ENCODE measurements around the gene CCDC30.
"Not testable (repeated sequence)": the region's sequence is repeated elsewhere in the genome, so short reads cannot be mapped to it uniquely, and the experiment has no call there.

Gene CCDC30

DNA sequence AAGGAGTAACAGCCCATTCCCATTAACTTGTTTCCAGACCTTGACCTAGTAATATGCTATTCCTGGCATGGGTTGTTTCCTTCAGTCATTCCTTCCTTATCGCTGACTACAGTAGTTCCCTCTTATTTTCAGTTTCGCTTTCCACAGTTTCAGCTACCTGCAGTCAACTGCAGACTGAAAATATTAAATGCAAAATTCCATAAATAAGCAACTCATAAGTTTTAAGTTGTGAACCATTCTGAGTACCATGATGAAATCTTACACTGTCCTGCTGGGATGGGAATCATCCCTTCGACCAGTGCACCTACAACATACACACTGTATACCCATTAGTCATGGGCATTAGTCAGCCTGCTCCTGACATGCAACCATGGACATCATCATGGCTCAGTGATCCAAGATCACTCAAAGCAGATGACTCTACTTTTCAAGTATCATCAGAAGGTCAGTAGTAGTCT, 66.7 kb downstream of the CCDC30 start:
- no peak for DNase-seq (ENCODE audit: low read depth)

DNA sequence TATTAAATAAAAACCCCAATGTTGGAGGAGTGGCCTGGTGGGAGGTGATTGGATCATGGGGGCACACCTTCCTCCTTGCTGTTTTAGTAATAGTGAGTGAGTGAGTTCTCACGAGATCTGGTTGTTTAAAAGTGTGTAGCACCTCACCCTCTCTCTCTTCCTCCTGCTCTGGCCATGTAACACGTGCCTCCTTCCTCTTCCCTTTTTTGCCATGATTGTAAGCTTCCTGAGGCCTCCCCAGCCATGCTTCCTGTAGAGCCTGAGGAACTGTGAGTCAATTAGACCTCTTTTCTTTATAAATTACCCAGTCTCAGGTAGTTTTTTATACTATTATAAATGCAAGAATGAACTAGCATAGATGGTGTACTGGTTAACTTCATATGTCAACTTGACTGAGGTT, 68.0 kb downstream of the CCDC30 start:
- DNase-seq (ENCODE audit: low read depth) = no peak

DNA sequence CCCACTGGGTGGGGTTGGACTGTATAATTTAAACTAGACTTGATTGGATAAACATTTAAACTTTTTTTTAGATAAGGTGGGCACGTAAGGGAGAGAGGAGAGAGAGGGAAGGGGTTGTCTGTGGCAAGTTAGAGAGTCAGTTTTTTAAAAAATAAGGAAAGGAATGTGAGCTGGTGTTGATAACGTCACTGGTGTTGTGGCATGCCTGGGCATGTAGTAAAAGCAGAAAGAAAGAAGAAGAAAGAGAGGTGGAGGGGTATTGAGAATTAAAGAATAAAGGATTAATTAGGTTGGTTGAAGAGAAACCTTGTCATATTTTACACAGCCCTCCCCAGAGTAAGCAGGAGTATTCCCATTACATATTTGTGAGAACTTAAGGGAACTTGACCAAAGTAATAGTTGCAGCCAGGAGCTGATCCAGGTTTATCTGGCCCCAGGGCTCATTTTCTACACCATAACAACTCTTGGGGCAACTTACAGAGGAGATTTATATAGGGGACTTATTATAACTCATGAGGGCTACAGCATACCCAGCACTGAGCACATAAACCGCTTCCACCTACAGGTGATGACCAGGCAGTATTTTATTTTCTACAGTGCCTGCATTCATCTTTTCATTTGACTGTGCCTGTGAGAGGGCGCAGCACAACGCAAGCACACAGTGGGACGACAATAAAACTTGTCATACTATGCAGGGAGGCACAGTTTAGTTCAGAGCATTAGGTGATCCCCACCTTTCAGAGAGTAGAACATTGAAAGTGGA, 70.2 kb downstream of the CCDC30 start:
- DNase-seq (ENCODE audit: low read depth) = no peak

DNA sequence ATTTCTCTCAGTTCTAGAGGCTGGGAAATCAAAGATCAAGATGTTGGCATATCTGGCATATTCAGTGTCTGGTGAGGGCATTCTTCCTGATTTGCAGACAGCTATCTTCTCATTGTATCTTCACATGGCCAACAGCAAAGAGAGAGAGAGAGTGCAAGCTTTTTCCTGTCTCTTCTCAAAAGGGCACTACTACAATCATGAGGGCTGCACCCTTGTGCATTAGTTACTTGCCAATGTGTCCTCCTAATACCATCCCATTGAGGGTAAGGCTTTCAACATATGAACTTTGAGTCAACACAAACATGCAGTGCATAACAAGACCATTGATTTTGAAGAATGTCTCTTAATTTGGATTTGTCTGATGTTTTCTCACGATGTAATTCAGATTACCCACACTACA, 78.0 kb downstream of the CCDC30 start:
- no peak for DNase-seq (ENCODE audit: low read depth)

DNA sequence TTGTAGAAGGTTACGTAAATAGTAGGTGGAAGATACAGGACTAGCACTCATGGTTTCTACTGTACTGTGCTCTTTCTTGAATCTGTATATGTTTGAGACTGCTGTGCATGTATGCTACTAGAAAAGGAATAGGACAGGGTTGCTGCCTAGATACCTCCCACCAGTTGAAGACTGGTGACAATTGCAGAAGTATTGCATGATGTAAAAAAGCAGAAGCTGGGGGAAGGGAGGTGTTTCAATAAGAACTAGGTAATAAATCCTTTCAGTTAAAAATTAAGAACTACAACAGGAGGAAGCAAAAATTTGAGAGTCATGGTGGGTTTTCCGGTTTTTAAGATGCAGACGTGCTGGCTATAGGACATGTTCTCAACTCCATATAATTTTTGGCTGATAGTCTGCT, 88.1 kb downstream of the CCDC30 start:
- DNase-seq (ENCODE audit: low read depth) = no peak

DNA sequence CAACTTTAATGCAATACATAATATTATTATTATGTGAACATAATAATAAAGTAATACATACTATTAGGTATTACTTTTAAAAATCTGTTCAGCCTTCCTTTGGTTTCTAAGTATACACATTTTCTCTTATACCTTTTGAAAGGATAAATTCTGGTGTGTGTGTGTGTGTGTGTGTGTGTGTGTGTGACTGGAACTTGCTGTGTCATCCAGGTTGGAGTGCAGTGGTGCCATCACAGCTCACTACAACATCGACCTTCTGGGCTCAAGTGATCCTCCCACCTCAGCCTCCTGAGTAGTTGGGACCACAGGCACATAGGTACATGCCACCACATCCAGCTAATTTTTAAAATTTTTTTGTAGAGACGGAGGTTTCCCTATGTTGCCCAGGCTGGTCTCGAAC, 88.5 kb downstream of the CCDC30 start:
- DNase-seq (ENCODE audit: low read depth) = no peak

DNA sequence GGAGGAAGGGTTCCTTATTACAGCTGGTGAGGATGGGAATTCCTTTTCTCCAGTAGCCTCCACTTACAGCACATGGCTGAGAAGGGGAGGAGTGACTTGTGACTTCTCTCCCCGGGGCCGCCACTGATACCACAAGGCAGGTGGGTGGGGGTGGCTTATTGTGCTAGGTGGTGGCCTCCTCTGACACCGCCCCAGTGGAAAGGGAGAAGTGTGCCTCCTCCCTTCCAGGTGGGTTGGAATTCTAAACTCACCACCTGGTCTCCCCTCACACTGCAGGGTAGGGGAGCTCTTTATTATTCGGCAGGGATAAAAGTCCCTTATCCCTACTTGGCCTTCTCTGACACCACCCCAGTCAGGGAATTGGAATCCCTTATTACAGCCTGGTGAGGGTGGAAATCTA, 89.5 kb downstream of the CCDC30 start:
- no peak for DNase-seq (ENCODE audit: low read depth)

DNA sequence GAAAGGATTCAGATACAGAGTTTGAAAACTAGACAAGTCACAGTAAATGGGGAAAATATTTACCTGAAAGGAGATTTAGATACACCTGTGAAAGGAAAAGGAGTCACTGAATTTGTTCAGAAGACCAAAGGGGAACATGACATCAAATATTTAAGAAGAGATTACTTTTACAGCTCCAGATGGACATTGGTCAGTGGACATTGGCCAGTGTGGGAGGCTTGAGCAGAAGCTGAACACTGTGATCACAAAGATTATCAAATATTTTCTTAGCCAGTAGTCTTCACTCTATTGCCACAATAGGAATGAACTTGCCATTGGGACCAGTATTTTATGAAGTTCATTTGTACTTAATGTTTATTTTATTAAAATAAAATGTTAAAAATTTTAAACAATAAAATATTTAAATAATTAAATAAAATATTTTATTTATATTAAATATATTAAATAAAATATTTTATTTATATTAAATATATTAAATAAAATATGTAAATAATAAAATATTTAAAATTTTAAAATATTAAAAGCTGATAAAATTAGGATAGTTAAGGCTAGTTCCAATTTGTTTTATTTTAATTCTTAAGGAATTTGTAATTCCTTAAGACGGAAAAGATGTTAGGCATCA, 94.3 kb downstream of the CCDC30 start:
- no peak for DNase-seq (ENCODE audit: low read depth)

DNA sequence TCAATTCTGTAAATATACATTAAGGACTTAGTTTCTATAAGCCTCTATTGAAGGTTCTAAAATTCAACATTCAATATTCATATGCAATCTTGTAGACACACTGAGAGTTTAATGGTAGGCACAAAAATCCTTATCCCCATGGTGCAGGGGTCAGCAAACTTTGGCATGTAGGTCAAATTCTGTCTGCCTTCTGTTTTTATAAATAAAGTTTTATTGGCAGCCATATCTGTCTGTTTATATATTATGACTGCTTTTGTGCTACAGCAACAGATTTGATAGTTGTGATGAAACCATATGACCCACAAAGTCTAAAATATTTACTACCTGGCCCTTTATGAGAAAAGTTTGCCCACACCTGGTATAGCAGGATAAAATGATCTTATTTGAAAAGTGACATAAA, 104.0 kb downstream of the CCDC30 start:
- DNase-seq (ENCODE audit: low read depth) = no peak

DNA sequence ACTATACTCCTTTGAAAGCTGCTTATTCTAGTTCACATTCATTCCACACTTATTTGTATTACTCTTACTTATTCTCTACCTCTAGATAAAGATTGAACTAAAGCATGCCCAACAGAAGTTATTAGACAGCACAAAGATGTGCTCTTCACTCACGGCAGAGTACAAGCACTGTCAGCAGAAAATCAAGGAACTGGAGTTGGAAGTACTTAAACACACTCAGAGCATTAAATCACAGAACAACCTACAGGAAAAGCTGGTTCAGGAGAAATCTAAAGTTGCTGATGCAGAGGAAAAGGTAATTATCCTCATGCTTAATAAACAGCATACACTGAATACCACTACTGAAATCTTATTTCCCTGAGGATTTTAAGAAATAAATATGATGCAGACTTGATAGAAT, 113.8 kb downstream of the CCDC30 start:
- no peak for DNase-seq (ENCODE audit: low read depth)

DNA sequence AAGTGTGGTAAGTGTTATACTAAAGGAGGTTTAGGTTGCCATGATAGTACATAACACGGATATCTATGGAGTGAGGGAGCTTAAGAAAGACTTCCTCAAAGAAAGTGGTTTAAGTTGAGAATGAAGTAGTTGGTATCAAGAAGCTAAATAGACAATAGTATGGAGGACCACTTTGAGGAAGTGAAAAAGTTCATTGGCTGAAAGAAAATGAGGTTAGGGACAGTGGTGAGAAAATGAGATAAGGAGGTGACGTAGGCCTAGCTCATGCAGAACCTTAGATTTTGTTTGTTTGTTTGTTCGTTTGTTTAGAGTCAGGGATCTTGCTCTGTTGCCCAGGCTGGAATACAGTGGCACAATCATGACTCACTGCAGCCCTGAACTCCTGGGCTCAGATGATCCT, 122.9 kb downstream of the CCDC30 start:
- DNase-seq (ENCODE audit: low read depth) = no peak

DNA sequence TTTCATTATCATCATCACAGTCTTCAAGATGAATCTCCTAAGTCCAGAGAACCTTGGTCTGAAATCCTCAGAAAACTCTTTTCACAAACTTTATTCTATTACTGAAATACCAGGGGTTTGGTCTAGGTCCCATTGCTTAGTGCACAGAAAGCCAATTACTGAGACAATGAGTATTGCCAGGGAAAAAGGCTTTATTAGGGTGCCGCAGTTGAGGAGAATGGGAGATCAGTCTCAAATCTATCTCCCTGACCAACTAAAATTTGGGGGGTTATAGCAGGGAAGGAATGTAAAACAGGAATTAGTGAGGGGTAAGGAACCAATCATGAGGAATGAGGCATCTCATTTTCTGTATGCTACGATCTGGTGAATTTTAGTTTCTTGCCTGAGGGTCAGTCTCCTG, 124.7 kb downstream of the CCDC30 start:
- DNase-seq (ENCODE audit: low read depth) = no peak

DNA sequence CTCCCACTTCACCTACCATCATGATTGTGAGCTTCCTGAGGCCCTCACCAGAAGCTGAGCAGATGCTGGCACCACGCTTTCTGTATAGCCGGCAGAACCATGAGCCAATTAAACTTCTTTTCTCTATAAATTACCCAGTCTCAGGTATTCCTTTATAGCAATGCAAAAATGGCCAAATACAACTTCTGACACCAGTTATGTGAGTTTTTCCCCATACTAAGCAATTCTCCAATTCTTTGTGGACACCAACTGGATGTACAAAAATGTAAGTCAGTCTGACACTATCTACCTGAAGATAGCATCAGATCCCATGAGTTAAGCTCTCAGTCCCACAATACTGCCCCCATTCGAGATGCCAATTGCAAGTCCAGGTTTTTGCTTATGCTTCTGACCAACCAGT, 129.7 kb downstream of the CCDC30 start:
- DNase-seq (ENCODE audit: low read depth) = no peak

DNA sequence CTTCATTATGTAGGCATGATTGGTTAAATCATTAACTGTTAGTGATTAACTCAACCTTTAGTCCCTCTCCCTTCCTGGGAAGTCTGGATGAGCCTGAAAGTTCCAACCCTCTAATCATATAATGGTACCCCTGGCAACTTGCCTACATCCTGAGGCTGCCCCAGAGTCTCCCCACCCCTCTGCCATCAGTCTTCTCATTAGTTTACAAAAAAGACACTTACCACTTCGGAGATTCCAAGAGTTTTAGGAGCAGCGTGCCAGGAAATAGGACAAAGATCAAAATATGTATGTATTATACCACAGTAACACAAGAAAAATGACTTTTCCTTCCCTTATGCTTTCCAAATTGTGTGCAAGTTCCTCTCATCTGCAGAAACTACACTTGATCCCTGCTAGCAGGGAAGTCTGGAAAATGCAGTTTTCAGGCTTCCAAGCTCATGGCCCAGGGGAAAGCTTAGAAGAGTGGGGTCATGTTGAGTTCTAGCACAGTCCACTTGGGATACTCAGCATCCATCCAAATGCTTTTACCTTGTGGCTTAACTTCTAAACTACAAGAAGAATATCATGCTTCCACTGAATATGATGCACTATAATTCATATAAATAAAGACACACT, 130.5 kb downstream of the CCDC30 start:
- no peak for DNase-seq (ENCODE audit: low read depth)

DNA sequence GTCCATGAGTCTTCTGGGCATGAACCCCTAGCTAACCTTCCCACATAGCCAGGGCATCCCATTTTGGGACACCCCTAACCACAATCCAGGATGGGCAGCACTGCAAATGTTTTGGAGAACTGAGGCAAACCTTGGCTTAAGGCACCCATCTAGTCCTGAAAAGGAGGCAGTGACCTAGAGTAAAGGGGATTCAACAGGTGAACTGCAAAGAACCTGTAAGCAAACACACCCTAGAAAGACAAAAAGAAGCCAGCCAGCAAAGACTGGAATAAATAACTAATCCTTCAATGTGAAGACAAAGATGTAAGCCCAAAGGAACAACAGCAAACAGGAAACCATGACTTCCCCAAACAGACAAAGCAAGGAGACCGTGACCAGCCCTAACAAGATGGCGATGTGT, 138.4 kb downstream of the CCDC30 start:
- DNase-seq (ENCODE audit: low read depth) = no peak

DNA sequence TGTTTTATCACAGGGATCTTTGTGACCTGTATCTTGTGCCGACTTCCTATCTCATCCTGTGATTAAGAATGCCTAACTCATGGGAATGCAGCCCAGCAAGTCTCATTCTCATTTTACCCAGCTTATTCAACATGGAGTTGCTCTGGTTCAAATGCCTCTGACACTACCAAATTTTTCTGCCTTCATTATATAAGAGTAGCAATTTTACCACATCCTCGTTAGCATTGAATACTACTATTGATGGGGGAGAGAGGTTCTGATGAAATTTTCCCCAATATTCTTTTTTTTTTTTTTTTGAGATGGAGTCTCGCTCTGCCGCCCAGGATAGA, 150.7 kb downstream of the CCDC30 start:
- no peak for DNase-seq (ENCODE audit: low read depth)

DNA sequence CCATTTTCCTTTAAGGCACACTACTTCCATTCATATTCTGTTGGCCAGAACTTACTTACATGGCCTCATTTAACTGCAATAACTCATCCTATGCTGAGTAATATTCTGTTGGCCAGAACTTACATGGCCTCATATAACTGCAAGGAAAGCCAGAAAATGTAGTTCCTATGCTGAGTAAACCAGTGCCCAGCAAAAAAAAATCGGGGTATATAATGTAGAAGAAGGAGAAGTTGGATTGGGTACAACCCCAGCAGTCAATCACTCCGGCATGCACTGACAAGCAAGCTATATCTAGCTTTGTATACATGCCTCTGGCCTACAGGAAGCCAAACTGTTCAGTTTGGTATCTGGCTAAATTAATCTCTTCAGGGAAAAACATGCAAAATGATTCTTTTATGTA, 155.8 kb downstream of the CCDC30 start:
- DNase-seq (ENCODE audit: low read depth) = no peak

DNA sequence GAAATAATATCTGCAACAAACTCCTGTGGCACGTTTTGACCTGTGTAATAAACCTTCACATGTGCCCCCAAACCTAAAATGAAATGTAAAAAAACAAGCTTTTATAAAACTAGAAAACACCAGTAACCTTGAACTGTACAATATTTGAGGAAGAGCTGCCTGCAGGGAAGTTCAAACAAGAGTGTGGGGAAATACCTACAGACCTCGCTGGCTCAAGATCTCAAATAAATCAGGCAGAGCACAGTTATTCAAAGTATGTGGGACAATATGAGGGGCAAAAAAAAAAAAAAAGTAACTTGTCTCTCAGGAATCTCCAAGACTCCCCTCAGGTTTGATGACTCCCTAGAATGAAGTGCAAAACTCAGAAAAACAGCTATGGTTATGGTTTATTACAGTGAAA, 157.2 kb downstream of the CCDC30 start:
- no peak for DNase-seq (ENCODE audit: low read depth)

DNA sequence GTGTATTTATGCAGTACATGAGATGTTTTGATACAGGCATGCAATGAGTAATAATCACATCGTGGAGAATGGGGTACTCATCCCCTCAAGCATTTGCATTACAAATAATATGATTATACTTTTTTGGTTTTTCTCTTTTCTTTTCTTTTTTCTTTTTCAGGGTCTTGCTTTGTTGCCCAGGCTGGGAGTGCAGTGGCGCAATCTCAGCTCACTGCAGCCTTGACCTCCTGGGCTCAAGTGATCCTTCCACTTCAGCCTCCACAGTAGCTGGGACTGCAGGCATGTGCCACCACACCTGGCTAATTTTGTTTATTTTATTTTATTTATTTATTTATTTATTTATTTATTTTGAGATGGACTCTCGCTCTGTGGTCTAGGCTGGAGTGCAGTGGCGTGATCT, 158.1 kb downstream of the CCDC30 start:
- not testable (repeated sequence) for DNase-seq (ENCODE audit: low read depth)

DNA sequence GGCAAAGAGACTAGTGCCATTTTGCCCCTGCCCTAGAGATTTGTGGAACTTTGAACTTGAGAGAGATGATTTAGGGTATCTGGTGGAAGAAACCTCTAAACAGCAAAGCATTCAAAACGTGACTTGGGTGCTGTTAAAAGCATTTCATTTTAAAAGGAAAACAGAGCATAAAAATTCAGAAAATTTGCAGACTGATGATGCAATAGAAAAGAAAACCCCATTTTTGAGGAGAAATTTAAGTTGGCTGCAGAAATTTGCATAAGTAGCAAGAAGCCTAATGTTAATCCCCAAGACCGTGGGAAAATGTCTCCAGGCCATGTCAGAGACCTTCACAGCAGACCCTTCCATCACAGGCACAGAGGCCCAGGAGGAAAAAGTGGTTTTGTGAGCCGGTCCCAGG, 164.1 kb downstream of the CCDC30 start:
- DNase-seq (ENCODE audit: low read depth) = not testable (repeated sequence)

DNA sequence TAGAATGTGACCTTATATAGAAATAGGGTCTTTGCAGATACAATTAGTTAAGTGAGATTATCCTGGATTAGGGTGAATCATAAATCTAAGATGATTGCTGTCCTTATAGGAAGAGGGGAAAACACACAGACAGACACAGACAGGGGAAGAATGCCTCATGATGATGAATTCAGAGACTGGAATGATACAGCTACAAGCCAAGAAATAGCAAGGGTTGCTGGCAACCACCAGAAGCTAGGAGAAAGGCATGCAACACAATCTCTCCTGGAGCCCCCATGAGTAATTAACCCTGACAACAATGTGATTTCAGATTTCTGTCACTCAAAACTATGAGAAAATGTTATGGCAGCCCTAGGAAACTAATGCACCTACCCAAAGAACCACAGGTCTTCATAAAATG, 176.0 kb downstream of the CCDC30 start:
- no peak for DNase-seq (ENCODE audit: low read depth)

DNA sequence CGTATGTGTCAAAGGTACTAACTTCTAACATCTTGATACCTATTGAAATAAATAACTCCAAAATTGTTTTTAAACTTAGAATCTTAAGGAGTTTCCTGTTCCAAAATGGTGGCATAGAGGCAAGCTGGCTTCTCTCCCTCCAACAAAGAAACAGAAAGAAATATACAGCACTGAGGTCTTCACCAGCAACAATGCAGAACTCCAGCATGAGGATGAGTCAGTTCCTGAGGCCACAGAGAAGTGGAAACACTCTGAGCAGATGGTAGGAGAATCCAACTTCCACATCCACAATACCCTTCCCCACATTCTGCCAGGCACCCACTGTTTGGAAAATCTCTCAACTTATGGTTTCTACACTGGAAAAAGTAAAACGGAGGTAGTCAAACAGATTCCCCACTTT, 183.0 kb downstream of the CCDC30 start:
- DNase-seq (ENCODE audit: low read depth) = no peak

DNA sequence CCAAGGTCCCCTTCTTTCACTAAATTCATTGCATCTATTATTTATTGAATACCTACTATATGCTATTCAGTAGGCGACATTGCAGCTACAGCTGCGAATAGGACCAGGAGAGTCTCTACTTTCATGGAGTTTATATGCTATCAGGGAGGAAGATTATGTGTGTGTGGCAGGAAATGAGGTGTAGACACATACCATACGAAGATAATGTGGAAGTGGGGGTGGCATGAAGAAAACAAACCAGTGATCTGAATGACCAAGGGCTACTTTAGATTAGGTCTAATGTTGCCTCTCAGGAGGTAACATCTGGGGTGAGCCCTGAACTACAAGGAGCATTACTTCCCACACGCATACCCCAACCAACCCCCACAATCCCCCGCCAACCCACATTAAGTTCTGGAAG, 194.1 kb downstream of the CCDC30 start:
- no peak for DNase-seq (ENCODE audit: low read depth)

All from stimulated activated CD8-positive, alpha-beta memory T cell treated with anti-CD3 and anti-CD28 coated beads, Interleukin-4, amount 100 ng/mL, for 24 hours (primary cell).